Choroid plexus epithelial cell (primary cell): Measurements from ENCODE around the gene PPFIA1.

Experiments used
- DNase-seq: peaks from one replicate; pipeline ENCODE4 v3.0.0-alpha.2; 2010; ENCODE audit warnings: low read depth
- H3K4me3 ChIP-seq: 2 replicates; pipeline ENCODE4 v1.5.1; 2011; ENCODE audit warnings: low read depth, mild to moderate bottlenecking, control low read depth, low read length, moderate library complexity
- TF ChIP-seq, protein P1 (sequence below): conservative IDR thresholded peaks from 2 replicates; pipeline ENCODE4 v1.5.1; 2011; ENCODE audit warnings: low read depth, mild to moderate bottlenecking, control low read depth, inconsistent platforms, low read length, moderate library complexity

Gene PPFIA1

DNA sequence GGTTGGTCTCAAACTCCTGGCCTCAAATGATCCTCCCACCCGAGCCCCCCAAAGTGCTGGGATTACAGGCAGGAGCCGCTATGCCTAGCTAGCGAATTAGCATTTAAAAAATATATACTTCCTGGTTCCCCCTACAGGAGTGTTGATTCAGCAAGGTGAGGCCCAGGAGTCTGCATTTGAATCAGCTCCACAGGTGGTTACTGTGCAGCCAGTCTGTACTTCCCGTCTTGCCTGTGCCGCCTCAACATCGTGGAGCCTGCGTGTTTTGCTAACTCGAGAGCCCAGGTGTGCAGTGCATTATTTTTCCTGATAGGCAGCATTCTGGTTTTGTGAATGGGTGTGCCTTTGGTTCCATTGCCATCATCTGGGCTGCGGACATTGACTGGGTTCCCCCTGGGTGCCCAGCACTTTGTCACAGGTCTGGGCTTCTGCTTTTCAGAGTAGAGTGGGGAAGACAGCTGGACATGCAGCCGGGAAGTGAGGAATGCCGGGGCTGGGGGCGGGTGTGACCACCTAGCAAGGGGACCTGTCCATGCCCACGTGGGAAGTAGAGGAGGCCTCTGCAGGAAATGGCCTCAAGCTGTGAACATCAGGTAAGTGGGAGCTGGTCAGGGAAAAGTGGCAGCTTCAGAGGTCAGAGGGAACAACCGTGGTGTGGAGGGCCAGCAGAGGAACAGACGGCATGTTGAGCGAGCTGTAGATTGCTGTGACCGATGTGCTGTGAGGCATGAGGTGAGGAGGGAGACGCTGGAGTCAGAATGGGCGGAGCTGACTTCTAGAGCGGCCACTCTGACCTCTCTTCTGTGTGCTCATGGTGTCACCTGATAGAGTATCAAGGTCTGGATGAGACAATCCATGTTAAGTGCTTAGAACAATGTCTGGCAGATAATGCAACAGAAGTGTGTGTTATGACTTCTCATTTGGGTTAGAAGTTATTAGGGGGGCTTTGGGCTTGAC is 42.2 kb downstream of the PPFIA1 start:
- no peak for DNase-seq
- TF ChIP-seq, protein P1, sequence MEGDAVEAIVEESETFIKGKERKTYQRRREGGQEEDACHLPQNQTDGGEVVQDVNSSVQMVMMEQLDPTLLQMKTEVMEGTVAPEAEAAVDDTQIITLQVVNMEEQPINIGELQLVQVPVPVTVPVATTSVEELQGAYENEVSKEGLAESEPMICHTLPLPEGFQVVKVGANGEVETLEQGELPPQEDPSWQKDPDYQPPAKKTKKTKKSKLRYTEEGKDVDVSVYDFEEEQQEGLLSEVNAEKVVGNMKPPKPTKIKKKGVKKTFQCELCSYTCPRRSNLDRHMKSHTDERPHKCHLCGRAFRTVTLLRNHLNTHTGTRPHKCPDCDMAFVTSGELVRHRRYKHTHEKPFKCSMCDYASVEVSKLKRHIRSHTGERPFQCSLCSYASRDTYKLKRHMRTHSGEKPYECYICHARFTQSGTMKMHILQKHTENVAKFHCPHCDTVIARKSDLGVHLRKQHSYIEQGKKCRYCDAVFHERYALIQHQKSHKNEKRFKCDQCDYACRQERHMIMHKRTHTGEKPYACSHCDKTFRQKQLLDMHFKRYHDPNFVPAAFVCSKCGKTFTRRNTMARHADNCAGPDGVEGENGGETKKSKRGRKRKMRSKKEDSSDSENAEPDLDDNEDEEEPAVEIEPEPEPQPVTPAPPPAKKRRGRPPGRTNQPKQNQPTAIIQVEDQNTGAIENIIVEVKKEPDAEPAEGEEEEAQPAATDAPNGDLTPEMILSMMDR, result no peak
- no peak overlapping the region for H3K4me3 ChIP-seq

DNA sequence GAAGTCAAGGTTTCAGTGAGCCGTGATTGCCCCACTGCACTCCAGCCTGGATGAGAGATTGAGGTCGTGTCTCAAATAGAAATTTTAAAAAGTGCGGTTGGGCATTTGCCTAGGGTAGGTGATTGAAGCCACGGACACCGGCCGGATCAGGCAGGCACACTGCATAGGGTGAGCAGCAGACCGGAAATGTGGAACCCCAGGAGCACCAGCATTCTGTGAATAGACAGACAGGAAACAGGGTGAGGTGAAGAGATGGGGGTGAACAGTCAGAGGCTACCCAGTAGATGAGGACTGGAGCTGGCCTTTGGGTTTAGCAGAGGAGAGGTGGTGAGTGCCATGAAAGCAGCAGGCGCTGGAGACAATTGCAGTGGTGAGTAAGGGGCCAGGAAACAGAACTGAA is 43.5 kb downstream of the PPFIA1 start:
- DNase-seq, result no peak
- TF ChIP-seq, protein P1, result no peak
- H3K4me3 ChIP-seq, result no peak overlapping the region

DNA sequence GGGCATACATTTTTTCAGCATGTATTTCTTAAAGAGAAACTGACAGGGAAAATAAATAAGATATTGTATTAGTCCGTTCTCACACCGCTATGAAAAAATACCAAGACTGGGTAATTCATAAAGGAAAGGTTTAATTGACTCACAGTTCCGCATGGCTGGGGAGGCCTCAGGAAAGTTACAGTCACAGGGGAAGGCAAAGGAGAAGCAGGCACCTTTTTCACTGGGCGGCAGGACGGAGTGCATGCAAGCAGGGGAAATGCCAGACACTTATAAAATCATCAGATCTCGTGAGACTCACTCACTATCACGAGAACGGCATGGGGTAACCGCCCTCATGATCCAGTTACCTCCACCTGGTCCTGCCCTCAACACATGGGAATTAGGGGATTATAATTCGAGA is 44.2 kb downstream of the PPFIA1 start:
- TF ChIP-seq, protein P1, result no peak
- no peak overlapping the region for H3K4me3 ChIP-seq
- no peak for DNase-seq

DNA sequence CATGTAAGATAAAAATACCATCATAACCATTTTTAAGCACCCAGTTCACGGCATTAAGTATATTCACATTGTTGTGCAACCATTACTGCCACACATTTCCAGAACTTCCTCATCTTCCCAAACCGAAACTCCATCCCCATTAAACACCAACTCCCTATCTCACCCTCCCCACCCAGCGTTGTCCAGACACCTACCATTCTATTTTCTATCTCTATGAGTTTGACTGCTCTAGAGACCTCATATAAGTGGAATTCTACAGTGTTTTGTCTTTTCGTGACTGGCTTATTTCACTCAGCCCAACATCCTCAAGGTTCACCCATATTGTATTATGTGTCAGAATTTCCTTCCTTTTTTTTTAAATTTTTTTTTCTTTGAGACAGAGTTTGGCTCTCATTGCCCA is 45.2 kb downstream of the PPFIA1 start:
- TF ChIP-seq, protein P1, result no peak
- H3K4me3 ChIP-seq, result no peak overlapping the region
- DNase-seq, result no peak

DNA sequence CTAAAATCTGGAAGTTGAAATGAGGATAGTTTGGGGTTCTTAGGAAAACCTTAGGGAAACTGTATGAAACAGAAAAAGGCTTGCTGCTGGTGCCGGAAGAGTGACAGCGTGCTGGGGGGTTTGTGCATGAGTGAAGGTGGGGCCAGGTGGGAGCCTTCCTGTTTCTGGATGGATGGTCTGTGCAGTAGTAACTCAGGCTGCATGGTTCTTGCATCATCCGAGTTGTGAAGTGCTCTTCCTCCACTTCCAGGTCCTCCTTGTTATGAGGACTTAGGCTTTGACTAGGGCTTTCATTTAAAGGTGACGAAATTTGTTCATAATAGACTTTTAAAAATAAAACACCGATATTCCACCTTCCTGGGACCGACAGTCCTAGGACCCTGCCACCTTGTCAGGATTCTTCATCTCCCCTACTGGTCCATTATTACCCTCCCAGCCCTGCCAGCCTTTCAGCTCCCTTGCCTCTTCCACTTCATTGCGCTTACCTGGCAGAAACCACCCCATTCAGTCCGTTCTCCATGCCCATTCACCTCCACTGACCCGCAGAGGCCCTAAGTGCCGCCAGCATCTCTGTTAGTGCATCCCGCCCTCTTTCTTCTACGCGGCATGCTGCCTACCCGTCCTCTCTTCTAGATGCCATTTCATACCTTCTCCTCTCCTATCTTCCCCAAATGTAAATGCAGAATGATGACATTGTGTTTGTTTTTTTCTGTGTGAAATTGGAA is 47.3 kb downstream of the PPFIA1 start:
- H3K4me3 ChIP-seq, result no peak overlapping the region
- TF ChIP-seq, protein P1, result no peak
- no peak for DNase-seq

DNA sequence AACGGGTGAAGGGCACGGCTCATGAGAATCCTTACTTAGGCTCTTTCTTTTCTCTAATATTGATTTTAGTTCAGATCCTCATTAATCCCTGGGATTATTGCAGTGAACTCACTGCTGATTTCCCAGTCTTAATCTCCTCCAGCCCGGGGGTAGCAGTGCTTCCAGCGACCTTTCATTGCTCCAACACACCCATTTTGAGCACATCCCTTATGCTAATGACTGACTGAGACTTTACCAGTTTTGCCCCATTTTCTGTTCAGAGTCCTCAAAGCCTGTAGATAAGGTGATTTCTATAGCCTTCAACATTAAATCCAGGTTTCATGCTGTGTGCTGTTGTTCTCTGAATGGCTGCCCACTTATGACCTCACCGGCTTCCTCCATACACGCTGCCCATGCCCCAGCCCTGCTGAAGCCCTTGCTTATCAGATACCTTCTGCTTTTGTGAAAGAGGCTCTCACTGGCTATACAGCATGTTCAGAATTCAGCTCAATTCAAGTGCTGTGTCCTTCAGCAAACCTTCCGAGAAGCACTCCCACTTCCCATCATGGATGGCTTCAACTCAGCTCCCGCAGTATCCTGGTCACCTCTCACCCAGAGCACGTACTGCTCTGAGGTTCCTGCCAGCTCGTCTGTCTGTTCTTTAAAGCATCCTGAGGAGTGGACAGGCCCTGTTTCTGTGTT is 49.0 kb downstream of the PPFIA1 start:
- DNase-seq, result no peak
- TF ChIP-seq, protein P1, result no peak
- no peak overlapping the region for H3K4me3 ChIP-seq
